HepG2 (cell line): ENCODE results near the gene CSKMT. TPM values are rescaled to one million over a fixed set of nuclear protein-coding genes. Genes with fewer than 3 reads are reported as not detected.

Source experiments
- ATM ChIP-seq: fragments of 450-650 bp; IDR thresholded peaks from 2 replicates; pipeline ENCODE4 v1.7.1; 2017; ENCODE audit warnings: mild to moderate bottlenecking, borderline replicate concordance
- DNMT1 ChIP-seq: sonication (generic); formaldehyde crosslinking; IDR thresholded peaks from 2 replicates; pipeline ENCODE4 v1.5.1; 2020; ENCODE audit warnings: mild to moderate bottlenecking, missing genetic modification reagents
- HNRNPH1 ChIP-seq: fragments of 200-400 bp; formaldehyde crosslinking; optimal IDR thresholded peaks from 2 replicates; pipeline ENCODE3; 2017; ENCODE audit warnings: mild to moderate bottlenecking, low read depth, low read length
- KLF6 ChIP-seq: IDR thresholded peaks from 2 replicates; pipeline ENCODE4 v1.8.0; 2016; ENCODE audit warnings: missing biosample characterization, missing genetic modification reagents
- KMT2A ChIP-seq: sonication (generic); formaldehyde crosslinking; IDR thresholded peaks from 2 replicates; pipeline ENCODE4 v1.4.0; 2020; ENCODE audit warnings: missing genetic modification reagents
- MAFF ChIP-seq: IDR thresholded peaks from 2 replicates; pipeline ENCODE4 v1.6.1; 2011; ENCODE audit warnings: low read depth, low read length, improper control_type of control experiment
- MAZ ChIP-seq, 2 experiments: sonication (generic) in 1 of 2; formaldehyde crosslinking in 1 of 2; IDR thresholded peaks; 2 replicates each; pipeline versions ENCODE4 v1.5.0 to v1.6.1; 2012 to 2020; ENCODE audit warnings: low read depth in 2 of 2, mild to moderate bottlenecking in 2 of 2, borderline replicate concordance in 1 of 2, improper control_type of control experiment in 1 of 2, low read length in 1 of 2, missing genetic modification reagents in 1 of 2, moderate library complexity in 1 of 2
- NR2F6 ChIP-seq, 2 experiments: IDR thresholded peaks; 2 replicates each; pipeline ENCODE4 v1.6.1; 2016; ENCODE audit warnings: antibody characterized with exemption in 1 of 2, mild to moderate bottlenecking in 1 of 2
- PITX1 ChIP-seq: sonication (generic); formaldehyde crosslinking; IDR thresholded peaks from 2 replicates; pipeline ENCODE4 v1.5.1; 2020; ENCODE audit warnings: mild to moderate bottlenecking, missing genetic modification reagents
- PTBP1 ChIP-seq: fragments of 200-400 bp; formaldehyde crosslinking; IDR thresholded peaks from 2 replicates; pipeline ENCODE4 v1.6.1; 2018; ENCODE audit warnings: low read length, low read depth; ENCODE audit not compliant: poor library complexity, severe bottlenecking
- SMAD9 ChIP-seq: sonication (generic); formaldehyde crosslinking; IDR thresholded peaks from 2 replicates; pipeline ENCODE4 v1.5.1; 2020; ENCODE audit warnings: mild to moderate bottlenecking, missing genetic modification reagents
- TP53 ChIP-seq: sonication (generic); formaldehyde crosslinking; conservative IDR thresholded peaks from 2 replicates; pipeline ENCODE4 v1.4.0; 2020; ENCODE audit warnings: missing genetic modification reagents
- XRCC5 ChIP-seq: fragments of 200-400 bp; formaldehyde crosslinking; optimal IDR thresholded peaks from 2 replicates; pipeline ENCODE3; 2017; ENCODE audit warnings: mild to moderate bottlenecking, low read length
- YY1 ChIP-seq: IDR thresholded peaks from 2 replicates; pipeline ENCODE4 v1.6.1; 2011; ENCODE audit warnings: low read length, low read depth, moderate library complexity, mild to moderate bottlenecking; ENCODE audit not compliant: insufficient read depth, insufficient replicate concordance
- ZC3H13 ChIP-seq: sonication (generic); formaldehyde crosslinking; IDR thresholded peaks from 2 replicates; pipeline ENCODE4 v1.8.1; 2023; ENCODE audit warnings: mild to moderate bottlenecking, missing genetic modification reagents, moderate library complexity
- ZNF589 ChIP-seq: sonication (generic); formaldehyde crosslinking; conservative IDR thresholded peaks from 2 replicates; pipeline ENCODE4 v1.8.0; 2022; ENCODE audit warnings: mild to moderate bottlenecking, moderate library complexity, missing genetic modification reagents
- ZNF652 ChIP-seq: IDR thresholded peaks from 2 replicates; pipeline ENCODE4 v1.6.1; 2016; ENCODE audit warnings: low read depth, borderline replicate concordance
- ZNF782 ChIP-seq: sonication (generic); formaldehyde crosslinking; IDR thresholded peaks from 2 replicates; pipeline ENCODE4 v1.4.0; 2020; ENCODE audit warnings: missing genetic modification reagents, mild to moderate bottlenecking, borderline replicate concordance
- ZNF839 ChIP-seq: sonication (generic); formaldehyde crosslinking; IDR thresholded peaks from 2 replicates; pipeline ENCODE4 v1.4.0; 2020; ENCODE audit warnings: missing genetic modification reagents, mild to moderate bottlenecking, borderline replicate concordance
- polyA plus RNA-seq, 8 experiments: library from polyadenylated mRNA; depleted of rRNA in 3 of 8; stranded (reverse) in 7 of 8; unstranded in 1 of 8; fragments of >200 nt; fragmentation: Illumina TruSeq in 4 of 8; extraction: Trizol in 4 of 8; gene quantifications; 2 replicates each; pipeline versions ENCODE4 v1.2.1 to v1.2.3, GENCODE V29; 2011 to 2016; ENCODE audit warnings: low read depth in 4 of 8, missing spikeins in 1 of 8, mixed read lengths in 1 of 8; ENCODE audit not compliant: insufficient read depth in 1 of 8
- total RNA-seq, 5 experiments: library from RNA; depleted of rRNA; stranded (reverse); fragments of >200 nt; fragmentation: Illumina TruSeq; extraction: Trizol; gene quantifications; 2 replicates each; pipeline ENCODE4 v1.2.3, GENCODE V29; 2016; ENCODE audit warnings: low read depth in 1 of 5
- TF ChIP-seq, protein P1 (sequence below): sonication (generic); formaldehyde crosslinking; IDR thresholded peaks from 2 replicates; pipeline ENCODE4 v1.4.0; 2020; ENCODE audit warnings: missing genetic modification reagents
- TF ChIP-seq, protein P2 (sequence below): sonication (generic); formaldehyde crosslinking; IDR thresholded peaks from 2 replicates; pipeline ENCODE4 v1.4.0; 2020; ENCODE audit warnings: mild to moderate bottlenecking, missing genetic modification reagents

Gene CSKMT
- total and polyA plus RNA-seq, 2 of the 13 experiments (the other 11 are each of a cell fraction or from before 2014, with no cell fraction given) = 7.6 to 31.8 TPM

DNA sequence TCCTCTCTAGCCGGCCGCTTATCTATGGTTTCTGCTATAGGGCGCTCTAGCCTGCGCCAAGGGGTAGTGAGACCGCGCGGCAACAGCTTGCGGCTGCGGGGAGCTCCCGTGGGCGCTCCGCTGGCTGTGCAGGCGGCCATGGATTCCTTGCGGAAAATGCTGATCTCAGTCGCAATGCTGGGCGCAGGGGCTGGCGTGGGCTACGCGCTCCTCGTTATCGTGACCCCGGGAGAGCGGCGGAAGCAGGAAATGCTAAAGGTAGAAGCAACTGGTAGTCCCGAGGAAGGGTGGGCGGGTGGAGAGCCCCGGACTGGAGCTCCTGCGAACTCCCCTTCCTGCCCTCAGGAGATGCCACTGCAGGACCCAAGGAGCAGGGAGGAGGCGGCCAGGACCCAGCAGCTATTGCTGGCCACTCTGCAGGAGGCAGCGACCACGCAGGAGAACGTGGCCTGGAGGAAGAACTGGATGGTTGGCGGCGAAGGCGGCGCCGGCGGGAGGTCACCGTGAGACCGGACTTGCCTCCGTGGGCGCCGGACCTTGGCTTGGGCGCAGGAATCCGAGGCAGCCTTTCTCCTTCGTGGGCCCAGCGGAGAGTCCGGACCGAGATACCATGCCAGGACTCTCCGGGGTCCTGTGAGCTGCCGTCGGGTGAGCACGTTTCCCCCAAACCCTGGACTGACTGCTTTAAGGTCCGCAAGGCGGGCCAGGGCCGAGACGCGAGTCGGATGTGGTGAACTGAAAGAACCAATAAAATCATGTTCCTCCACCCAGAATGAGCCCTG lies 6.7 kb downstream of the CSKMT start, which contains the start of the genes LBHD1 and UQCC3 (continued):
- TF ChIP-seq NR2F6 (IDR thresholded peaks at IDR 0.05) (no peak), NR2F6 (CRISPR knock-in tag; IDR thresholded peaks at IDR 0.05) (no peak), SMAD9 (0 out of 2 replicates have a peak, but pooled peaks have one; percentile 8), ZNF782 (no peak), XRCC5 (peak; percentile 80), DNMT1 (CRISPR knock-in tag) (peak; percentile 61), YY1 (peak; percentile 86), MAFF (peak; percentile 39; the same call in 1 of the 2 replicates), HNRNPH1 (no peak), ZC3H13 (CRISPR knock-in tag) (peak; percentile 90; the same call in 1 of the 2 replicates), KMT2A (CRISPR knock-in tag) (peak; percentile 77), KLF6 (CRISPR knock-in tag) (0 out of 2 replicates have a peak, but pooled peaks have one; percentile 73), ZNF589 (CRISPR knock-in tag) (peak; percentile 73; the same call in 1 of the 2 replicates), PTBP1 (peak; percentile 24), ATM (no peak), ZNF652 (CRISPR knock-in tag) (0 out of 2 replicates have a peak, but pooled peaks have one; percentile 39), MAZ (IDR thresholded peaks at IDR 0.05; ENCODE audit: borderline replicate concordance, low read depth, low read length) (no peak), MAZ (CRISPR knock-in tag; IDR thresholded peaks at IDR 0.05; ENCODE audit: low read depth) (peak; percentile 59; the same call in 1 of the 2 replicates), TP53 (CRISPR knock-in tag) (no peak; the same call in 1 of the 2 replicates), ZNF839 (peak; percentile 96), PITX1 (peak; percentile 69)
- TF ChIP-seq, protein P1, sequence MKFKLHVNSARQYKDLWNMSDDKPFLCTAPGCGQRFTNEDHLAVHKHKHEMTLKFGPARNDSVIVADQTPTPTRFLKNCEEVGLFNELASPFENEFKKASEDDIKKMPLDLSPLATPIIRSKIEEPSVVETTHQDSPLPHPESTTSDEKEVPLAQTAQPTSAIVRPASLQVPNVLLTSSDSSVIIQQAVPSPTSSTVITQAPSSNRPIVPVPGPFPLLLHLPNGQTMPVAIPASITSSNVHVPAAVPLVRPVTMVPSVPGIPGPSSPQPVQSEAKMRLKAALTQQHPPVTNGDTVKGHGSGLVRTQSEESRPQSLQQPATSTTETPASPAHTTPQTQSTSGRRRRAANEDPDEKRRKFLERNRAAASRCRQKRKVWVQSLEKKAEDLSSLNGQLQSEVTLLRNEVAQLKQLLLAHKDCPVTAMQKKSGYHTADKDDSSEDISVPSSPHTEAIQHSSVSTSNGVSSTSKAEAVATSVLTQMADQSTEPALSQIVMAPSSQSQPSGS (CRISPR knock-in tag) = peak; percentile 47
- TF ChIP-seq, protein P2, sequence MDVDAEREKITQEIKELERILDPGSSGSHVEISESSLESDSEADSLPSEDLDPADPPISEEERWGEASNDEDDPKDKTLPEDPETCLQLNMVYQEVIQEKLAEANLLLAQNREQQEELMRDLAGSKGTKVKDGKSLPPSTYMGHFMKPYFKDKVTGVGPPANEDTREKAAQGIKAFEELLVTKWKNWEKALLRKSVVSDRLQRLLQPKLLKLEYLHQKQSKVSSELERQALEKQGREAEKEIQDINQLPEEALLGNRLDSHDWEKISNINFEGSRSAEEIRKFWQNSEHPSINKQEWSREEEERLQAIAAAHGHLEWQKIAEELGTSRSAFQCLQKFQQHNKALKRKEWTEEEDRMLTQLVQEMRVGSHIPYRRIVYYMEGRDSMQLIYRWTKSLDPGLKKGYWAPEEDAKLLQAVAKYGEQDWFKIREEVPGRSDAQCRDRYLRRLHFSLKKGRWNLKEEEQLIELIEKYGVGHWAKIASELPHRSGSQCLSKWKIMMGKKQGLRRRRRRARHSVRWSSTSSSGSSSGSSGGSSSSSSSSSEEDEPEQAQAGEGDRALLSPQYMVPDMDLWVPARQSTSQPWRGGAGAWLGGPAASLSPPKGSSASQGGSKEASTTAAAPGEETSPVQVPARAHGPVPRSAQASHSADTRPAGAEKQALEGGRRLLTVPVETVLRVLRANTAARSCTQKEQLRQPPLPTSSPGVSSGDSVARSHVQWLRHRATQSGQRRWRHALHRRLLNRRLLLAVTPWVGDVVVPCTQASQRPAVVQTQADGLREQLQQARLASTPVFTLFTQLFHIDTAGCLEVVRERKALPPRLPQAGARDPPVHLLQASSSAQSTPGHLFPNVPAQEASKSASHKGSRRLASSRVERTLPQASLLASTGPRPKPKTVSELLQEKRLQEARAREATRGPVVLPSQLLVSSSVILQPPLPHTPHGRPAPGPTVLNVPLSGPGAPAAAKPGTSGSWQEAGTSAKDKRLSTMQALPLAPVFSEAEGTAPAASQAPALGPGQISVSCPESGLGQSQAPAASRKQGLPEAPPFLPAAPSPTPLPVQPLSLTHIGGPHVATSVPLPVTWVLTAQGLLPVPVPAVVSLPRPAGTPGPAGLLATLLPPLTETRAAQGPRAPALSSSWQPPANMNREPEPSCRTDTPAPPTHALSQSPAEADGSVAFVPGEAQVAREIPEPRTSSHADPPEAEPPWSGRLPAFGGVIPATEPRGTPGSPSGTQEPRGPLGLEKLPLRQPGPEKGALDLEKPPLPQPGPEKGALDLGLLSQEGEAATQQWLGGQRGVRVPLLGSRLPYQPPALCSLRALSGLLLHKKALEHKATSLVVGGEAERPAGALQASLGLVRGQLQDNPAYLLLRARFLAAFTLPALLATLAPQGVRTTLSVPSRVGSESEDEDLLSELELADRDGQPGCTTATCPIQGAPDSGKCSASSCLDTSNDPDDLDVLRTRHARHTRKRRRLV (CRISPR knock-in tag) = 0 out of 2 replicates have a peak, but pooled peaks have one; percentile 80
